GM19328 (cell line): ENCODE data around the gene LYRM2.

ENCODE experiments used
- ATAC-seq: cut with Tn5 transposase; IDR thresholded peaks from one replicate; pipeline ENCODE4 v1.9.1; 2021; ENCODE audit warnings: mild to moderate bottlenecking, moderate library complexity; ENCODE audit not compliant: unreplicated experiment

The LYRM2 gene

GRCh38 chr6:89596484-89596883 lies 42.1 kb downstream of the LYRM2 start:
- no peak for ATAC-seq

- peak; percentile 84 for ATAC-seq
These were observed 42.5 kb downstream of the LYRM2 start for GRCh38 chr6:89596056-89596455.

GRCh38 chr6:89591745-89592144 lies 46.8 kb downstream of the LYRM2 start:
- ATAC-seq = no peak

GRCh38 chr6:89590133-89590532 lies 48.4 kb downstream of the LYRM2 start:
- ATAC-seq = no peak

- ATAC-seq = no peak
These were observed 49.1 kb downstream of the LYRM2 start for GRCh38 chr6:89589297-89590025.

GRCh38 chr6:89585154-89585553 lies 53.4 kb downstream of the LYRM2 start:
- no peak for ATAC-seq

GRCh38 chr6:89584539-89584938 lies 54.0 kb downstream of the LYRM2 start:
- no peak for ATAC-seq

- no peak for ATAC-seq
These were observed 55.0 kb downstream of the LYRM2 start for GRCh38 chr6:89583559-89583958.

- ATAC-seq = no peak
These were observed 55.8 kb downstream of the LYRM2 start for GRCh38 chr6:89582669-89583325.

- ATAC-seq = no peak
These were observed 56.9 kb downstream of the LYRM2 start for GRCh38 chr6:89581689-89582088.

- no peak for ATAC-seq
These were observed 57.4 kb downstream of the LYRM2 start for GRCh38 chr6:89580997-89581666.

GRCh38 chr6:89575562-89575960 lies 63.0 kb downstream of the LYRM2 start:
- no peak for ATAC-seq

- no peak for ATAC-seq
These were observed 63.5 kb downstream of the LYRM2 start for GRCh38 chr6:89574910-89575561.

GRCh38 chr6:89567630-89568390 lies 70.7 kb downstream of the LYRM2 start:
- no peak for ATAC-seq

GRCh38 chr6:89566930-89567629 lies 71.5 kb downstream of the LYRM2 start:
- ATAC-seq = no peak

- ATAC-seq = no peak
These were observed 72.3 kb downstream of the LYRM2 start for GRCh38 chr6:89566008-89566800.

GRCh38 chr6:89564752-89565427 lies 73.7 kb downstream of the LYRM2 start:
- no peak for ATAC-seq

GRCh38 chr6:89563866-89564265 lies 74.7 kb downstream of the LYRM2 start:
- no peak for ATAC-seq
